D721Med (cell line): ENCODE measurements around the gene CCBE1.

Experiments
- DNase-seq: peaks from one replicate; pipeline ENCODE4 v3.0.0; 2011; ENCODE audit warnings: low spot score; ENCODE audit not compliant: insufficient read length
- FAIRE-seq: peaks from 2 replicates; lab custom pipeline; 2011; peaks lifted over from hg19 to GRCh38; lab: Jason Lieb, UNC
- TF ChIP-seq, protein P1 (sequence below): IDR thresholded peaks from 2 replicates; pipeline ENCODE4 v1.5.1; 2012; ENCODE audit warnings: mild to moderate bottlenecking, control low read depth; ENCODE audit not compliant: insufficient read depth; ENCODE audit errors: missing control alignments

The CCBE1 gene

DNA sequence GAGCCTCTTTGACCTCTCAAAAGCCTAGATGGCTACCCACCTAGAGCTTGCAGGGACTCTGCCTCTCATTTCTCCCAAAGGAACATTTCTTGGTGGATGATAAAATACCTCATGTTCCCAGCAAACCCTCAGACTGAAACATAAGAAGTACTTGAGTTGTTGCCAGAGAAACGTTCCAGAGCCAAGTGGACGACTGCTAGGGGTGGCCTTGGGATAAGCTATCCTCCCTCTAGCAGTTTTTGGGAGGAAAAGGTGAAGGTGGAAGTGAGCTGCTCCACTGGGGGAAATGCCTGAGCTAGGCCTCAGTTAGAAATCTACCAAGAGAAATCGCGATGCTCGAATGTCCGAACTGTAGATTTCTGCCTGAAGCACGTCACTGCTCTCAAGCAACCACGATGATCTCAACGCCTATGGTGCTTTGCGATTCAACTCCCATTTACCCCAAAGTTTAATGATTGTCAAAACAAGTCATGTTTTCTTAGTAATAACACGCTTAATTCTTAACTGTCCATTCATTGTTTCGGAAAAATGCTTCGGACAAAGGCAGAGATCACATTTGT is 91.5 kb downstream of the CCBE1 start:
- no peak for DNase-seq
- TF ChIP-seq, protein P1, sequence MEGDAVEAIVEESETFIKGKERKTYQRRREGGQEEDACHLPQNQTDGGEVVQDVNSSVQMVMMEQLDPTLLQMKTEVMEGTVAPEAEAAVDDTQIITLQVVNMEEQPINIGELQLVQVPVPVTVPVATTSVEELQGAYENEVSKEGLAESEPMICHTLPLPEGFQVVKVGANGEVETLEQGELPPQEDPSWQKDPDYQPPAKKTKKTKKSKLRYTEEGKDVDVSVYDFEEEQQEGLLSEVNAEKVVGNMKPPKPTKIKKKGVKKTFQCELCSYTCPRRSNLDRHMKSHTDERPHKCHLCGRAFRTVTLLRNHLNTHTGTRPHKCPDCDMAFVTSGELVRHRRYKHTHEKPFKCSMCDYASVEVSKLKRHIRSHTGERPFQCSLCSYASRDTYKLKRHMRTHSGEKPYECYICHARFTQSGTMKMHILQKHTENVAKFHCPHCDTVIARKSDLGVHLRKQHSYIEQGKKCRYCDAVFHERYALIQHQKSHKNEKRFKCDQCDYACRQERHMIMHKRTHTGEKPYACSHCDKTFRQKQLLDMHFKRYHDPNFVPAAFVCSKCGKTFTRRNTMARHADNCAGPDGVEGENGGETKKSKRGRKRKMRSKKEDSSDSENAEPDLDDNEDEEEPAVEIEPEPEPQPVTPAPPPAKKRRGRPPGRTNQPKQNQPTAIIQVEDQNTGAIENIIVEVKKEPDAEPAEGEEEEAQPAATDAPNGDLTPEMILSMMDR = no peak
- FAIRE-seq = no peak

DNA sequence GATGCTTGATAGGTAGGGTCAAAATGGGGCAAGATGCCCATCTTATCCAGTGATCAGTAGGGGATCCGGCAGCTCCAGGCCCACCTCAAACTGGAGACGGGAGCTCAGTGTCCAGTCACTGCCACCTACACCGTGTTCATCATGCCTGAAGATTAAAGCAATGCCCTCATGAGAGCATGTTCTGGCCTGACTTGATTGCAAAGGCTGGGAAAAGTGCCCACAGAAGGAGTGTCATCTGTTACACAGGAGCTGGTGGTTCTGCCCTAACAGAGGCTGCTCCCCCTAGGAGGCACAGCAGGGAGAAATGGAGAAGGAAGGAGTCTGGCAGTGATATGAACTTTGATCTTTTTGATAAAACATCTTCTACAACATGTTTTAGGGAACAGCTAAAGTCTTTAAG is 92.3 kb downstream of the CCBE1 start:
- TF ChIP-seq, protein P1 = no peak
- DNase-seq (no peak), FAIRE-seq (peak; percentile 38)

DNA sequence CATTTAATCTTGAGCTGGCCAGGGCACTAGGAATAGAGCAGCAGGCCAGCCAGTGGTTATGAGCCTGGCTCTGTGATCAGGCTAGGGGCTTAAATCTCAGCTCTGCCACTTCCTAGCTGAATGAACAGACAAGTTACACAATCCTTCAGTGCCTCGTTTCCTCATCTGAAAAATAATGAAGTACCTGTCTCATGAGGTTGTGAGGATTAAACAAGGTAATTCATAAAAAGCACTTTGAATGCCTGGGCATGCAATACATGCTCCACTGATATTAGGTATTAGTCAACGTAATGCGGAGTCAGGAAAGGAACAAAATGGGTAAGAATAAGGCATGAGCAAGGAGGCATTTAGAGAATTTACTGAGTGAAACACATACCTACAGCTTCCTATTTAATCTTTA is 100.2 kb downstream of the CCBE1 start:
- TF ChIP-seq, protein P1 = no peak
- peak; percentile 90 for FAIRE-seq
- DNase-seq = no peak

DNA sequence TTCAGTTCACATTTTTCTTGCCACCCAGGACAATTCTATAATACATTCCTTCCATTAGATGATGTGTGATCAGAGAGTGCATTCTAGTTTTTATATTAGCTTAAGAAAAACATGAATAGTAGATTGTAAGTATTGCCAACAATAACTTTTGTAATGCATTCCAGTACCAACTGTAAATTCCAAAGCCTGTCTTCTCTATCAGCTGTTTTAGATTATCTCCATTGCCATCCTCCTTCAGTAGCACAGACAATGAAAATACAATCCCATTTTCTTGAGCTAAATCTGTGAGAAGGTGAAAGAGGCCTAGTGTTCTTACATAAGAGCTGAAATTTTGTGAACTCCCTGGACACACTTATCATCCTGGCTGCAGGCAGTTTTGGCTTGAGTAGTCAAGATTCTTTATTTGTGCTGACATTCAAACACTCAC is 103.9 kb downstream of the CCBE1 start:
- TF ChIP-seq, protein P1 = no peak
- no peak for DNase-seq
- FAIRE-seq = no peak

DNA sequence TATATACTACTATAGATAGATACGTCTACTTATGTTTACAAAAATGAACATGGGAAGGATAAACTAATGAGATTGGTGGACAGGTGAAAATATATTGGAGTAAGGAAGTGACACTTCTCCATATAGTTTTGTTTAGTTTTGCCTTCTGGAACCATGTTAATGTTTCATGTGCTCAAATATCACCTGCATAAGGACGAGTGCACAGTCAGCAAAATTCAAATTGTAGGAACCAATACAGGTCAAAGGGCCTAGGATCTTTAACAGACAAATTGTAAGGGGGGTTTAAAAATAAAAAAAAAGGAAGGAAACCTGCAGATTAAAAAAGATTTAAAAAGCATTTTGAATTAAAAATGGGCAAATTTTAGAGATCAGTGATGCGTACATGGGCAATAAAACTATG is 104.6 kb downstream of the CCBE1 start:
- FAIRE-seq = no peak
- TF ChIP-seq, protein P1 = no peak
- no peak for DNase-seq

DNA sequence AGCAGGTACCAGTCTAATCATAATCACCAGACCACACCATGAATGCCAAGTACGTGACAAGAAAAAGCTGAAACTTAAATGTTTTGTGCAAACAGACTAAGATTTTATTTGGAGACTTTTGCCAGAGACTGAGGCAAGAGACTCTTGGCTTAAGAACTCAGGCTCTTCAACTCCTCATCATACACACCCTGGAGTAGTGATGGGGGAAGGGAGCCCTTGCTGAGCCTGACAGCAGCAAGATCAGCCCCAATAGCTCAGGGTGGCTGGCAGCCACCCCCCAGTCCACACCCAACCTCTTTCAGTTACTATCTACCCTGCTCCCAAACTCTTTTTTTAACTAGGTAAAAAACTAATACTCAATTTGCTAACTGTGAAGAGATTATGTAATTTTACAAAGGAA is 114.8 kb downstream of the CCBE1 start:
- DNase-seq (no peak), FAIRE-seq (peak; percentile 56)
- TF ChIP-seq, protein P1 = no peak

DNA sequence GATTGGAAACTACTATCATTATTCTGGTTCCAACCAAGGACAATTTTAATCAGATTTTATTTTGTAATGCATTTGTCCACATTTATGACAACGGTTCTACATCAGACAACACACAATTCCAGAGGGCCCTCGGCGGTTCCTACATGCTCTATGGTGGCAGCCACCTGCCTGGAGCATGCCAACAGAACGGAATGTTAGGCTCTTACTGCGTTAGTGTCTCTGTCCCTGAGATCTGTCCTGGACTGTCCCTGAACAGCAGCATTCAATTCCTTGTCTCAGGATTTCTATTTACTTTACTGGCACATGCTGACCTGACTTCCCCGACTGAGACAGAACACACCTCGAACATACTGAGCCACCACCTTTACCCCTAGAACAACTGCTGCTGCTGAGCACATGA is 117.7 kb downstream of the CCBE1 start:
- TF ChIP-seq, protein P1 = no peak
- FAIRE-seq = no peak

More for the DNA sequence above, 117.7 kb downstream of the CCBE1 start:
- no peak for DNase-seq
